Activated naive CD8-positive, alpha-beta T cell treated with anti-CD3 and anti-CD28 coated beads, Interleukin-2, amount 50 U/mL, for 24 hours (primary cell): ENCODE measurements around the gene SEMA7A.
A peak's percentile ranks its signal among the peaks of the same experiment; 100 is the strongest.

Experiments used
- ATAC-seq: fragments of 150-1000 bp; cut with Tn5 transposase; one replicate; pipeline ENCODE4 v1.10.0; 2021
- DNase-seq: peaks from one replicate; pipeline ENCODE4 v3.0.0; 2021
- H3K27ac Mint-ChIP-seq: one replicate; pipeline ENCODE4 v1.8.0; 2021; ENCODE audit warnings: mild to moderate bottlenecking, mixed read lengths
- H3K27me3 Mint-ChIP-seq: one replicate; pipeline ENCODE4 v1.8.0; 2021; ENCODE audit warnings: mixed read lengths
- H3K36me3 Mint-ChIP-seq: one replicate; pipeline ENCODE4 v1.8.0; 2021; ENCODE audit warnings: low read depth, mixed read lengths
- H3K4me1 Mint-ChIP-seq: one replicate; pipeline ENCODE4 v1.8.0; 2021; ENCODE audit warnings: mixed read lengths
- H3K4me3 Mint-ChIP-seq: one replicate; pipeline ENCODE4 v1.8.0; 2021; ENCODE audit warnings: mild to moderate bottlenecking, moderate library complexity, mixed read lengths
- H3K9me3 Mint-ChIP-seq: one replicate; pipeline ENCODE4 v1.8.0; 2021; ENCODE audit warnings: mixed read lengths

Gene SEMA7A

DNA sequence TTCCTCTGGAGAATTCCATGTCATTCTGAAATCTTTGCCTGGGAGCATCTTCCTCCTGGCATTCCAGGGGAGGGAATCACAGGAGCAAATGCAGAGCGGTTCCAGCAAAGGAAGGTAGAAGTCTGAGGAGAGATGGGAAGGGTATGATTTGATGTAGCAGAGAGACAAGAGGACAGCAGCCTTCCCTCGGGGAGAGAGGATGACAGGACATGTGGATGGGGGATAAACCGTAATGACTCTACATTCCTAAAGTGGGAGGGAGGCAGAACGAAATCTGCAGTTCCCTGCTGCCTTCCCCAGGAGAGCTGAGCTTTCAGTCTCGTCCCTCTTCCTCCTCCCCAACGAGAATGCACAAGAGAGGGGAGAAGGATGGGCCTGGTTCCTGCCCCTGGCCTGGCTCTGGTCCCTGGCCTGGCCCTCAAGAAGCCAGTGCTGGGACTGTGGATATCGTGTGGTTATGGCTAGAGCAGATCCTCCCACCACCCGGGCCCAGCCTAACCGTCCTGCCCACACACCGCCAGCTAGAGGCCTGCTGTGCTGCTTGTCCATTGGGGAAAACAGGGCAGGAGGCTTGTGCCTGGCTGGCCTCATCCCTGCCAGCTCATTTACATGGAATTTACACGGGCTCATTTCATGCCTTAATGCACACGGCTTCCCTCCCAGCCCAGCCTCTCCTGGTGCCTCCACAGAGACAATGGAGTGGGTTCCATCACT is 26.6 kb downstream of the SEMA7A start:
- DNase-seq (peak; percentile 23), ATAC-seq (no peak)
- H3K27ac Mint-ChIP-seq = peak overlapping the region; percentile 77
- H3K4me1 Mint-ChIP-seq = peaks cover 60% of the 10 kb centered on the region
- no peak overlapping the region for H3K4me3 Mint-ChIP-seq
- no peaks in the 10 kb centered on the region for H3K9me3 Mint-ChIP-seq
- H3K36me3 Mint-ChIP-seq = peaks cover 31% of the 10 kb centered on the region
- H3K27me3 Mint-ChIP-seq = no peaks in the 10 kb centered on the region

DNA sequence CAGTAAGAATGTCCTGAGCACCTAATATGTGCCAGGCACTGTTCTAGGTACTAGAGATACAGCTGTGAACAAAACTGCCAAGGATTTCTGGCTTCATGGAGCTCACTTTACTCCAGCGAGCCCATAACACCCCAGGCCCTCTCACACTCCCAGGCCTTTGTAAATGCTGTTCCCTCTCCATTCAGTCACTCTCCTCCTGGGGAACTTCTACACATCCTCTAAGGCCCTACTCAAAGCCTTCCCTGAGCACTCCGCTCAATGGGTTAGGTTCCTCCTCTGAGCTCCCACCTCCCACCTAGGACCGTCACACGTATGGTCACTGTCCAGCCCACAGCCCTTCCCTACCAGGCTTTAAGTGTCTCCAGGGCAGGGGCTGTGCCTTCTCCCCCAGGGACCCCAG is 27.2 kb downstream of the SEMA7A start:
- ATAC-seq (no peak), DNase-seq (no peak)
- Mint-ChIP-seq H3K27me3 (no peaks in the 10 kb centered on the region), H3K36me3 (peaks cover 27% of the 10 kb centered on the region), H3K9me3 (no peaks in the 10 kb centered on the region), H3K4me3 (no peak overlapping the region), H3K4me1 (peaks cover 67% of the 10 kb centered on the region), H3K27ac (peak overlapping the region; percentile 77)

DNA sequence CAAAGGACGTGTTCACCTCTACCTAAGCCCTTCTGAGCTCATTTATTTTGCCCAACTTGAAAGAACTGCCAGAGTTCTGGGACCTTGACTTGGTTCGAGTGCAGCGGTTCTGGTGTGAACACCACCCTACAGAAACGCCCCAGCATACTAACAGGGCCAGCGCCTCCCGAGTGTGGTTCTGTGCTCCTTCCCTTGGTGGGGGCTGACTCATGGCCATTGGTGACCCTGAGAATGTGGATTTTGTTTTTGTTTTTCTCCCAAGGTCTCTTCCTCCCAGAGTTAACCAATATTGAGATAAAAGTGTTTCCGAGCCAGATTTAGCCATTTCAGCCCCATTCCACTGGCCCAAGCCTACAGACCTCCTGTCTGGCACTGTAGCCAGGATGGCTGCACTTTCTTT is 27.9 kb downstream of the SEMA7A start:
- no peak for DNase-seq
- Mint-ChIP-seq H3K4me3 (no peak overlapping the region), H3K4me1 (peaks cover 74% of the 10 kb centered on the region), H3K9me3 (no peaks in the 10 kb centered on the region), H3K27me3 (no peaks in the 10 kb centered on the region), H3K27ac (peak overlapping the region; percentile 77), H3K36me3 (peaks cover 25% of the 10 kb centered on the region)
- ATAC-seq = no peak

DNA sequence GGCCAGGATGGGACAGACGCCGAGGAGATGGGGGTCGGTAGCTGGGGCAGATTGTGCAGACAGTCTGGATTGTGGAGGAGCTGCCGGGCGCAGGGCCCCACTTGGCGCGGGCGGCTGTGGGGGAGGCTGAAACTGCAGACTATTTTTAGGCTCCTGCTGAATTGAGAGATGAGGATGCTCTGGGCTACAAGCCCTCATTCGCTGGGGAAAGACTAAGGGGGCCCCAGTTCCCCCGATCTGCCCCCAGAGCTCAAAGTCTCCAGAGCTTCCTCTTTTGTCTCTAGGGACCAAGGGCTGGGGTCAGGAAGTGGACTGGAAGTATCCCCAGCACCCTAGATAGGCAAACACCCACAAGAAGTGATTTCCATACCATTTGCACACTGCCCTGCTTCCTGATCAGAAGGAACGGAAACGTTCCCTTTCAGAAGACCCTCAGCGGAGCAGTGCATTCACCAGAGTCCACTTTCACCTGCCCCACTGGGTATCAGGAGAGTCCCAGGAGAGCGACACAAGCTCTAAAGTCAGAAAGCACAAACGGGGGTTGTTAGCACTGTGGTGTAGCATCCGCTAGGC is 29.7 kb downstream of the SEMA7A start:
- ATAC-seq = no peak
- no peaks in the 10 kb centered on the region for H3K9me3 Mint-ChIP-seq
- H3K4me1 Mint-ChIP-seq = peaks cover 88% of the 10 kb centered on the region
- peak; percentile 54 for DNase-seq
- peaks cover 17% of the 10 kb centered on the region for H3K36me3 Mint-ChIP-seq
- no peaks in the 10 kb centered on the region for H3K27me3 Mint-ChIP-seq
- H3K4me3 Mint-ChIP-seq = peak overlapping the region; percentile 42
- peak overlapping the region; percentile 89 for H3K27ac Mint-ChIP-seq

DNA sequence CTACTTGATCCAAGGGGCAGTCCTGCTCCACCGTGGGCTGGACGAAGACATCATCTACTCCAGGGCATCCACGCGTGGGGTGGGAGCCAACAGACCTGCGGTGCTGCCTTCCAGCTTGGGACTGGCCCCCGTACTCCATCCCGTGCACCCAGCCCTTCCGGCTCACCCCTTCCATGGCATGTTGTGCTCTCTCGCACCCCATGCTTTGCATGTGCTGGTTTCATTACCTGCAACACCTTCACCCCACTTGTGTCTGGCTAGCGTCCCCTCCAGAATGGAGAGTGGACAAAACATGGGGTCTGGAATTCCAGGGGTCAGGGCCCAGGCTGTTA is 30.2 kb downstream of the SEMA7A start:
- Mint-ChIP-seq H3K4me1 (peaks cover 91% of the 10 kb centered on the region), H3K27ac (peak overlapping the region; percentile 89), H3K4me3 (peak overlapping the region; percentile 42), H3K27me3 (no peaks in the 10 kb centered on the region), H3K9me3 (no peaks in the 10 kb centered on the region), H3K36me3 (peaks cover 15% of the 10 kb centered on the region)
- ATAC-seq = no peak
- DNase-seq = no peak

DNA sequence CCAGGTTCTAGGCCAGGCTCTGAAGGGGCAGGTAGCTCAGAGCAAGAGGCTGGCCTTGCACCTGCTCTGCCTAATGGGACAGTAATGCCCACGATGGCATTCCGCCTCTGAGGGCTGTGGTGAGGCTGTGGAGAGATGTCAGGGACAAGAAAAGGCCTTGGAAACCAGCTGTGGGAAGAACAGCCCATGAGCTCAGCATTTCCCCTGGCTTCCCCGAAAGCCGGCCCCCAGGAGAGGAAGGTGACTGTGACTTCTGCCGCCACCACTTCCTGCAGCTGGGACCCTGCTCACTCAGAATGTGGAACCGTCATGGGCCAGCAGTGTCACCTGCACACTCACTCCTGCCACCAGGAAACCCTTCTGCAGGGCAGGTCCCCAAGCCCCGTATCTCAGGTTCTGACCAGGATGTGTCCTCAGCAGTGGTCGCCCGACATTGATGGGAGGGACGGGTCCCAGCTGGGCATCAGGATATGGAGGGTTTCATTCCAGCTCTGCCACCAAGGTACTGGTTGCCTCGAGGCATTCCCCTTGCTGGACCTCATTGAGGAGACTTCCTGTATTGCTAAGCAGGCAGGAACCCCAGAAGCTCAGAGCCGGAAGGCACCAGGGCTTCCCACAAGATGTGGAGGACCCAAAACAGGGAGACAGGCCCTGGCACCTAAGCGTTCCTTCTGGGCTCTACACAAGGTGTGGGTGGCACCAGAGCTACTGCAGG is 30.7 kb downstream of the SEMA7A start:
- ATAC-seq = peak; percentile 80
- Mint-ChIP-seq H3K4me3 (peak overlapping the region; percentile 42), H3K27ac (peak overlapping the region; percentile 89), H3K9me3 (no peaks in the 10 kb centered on the region), H3K27me3 (no peaks in the 10 kb centered on the region), H3K4me1 (peaks cover 92% of the 10 kb centered on the region), H3K36me3 (peaks cover 14% of the 10 kb centered on the region)
- peak; percentile 89 for DNase-seq

DNA sequence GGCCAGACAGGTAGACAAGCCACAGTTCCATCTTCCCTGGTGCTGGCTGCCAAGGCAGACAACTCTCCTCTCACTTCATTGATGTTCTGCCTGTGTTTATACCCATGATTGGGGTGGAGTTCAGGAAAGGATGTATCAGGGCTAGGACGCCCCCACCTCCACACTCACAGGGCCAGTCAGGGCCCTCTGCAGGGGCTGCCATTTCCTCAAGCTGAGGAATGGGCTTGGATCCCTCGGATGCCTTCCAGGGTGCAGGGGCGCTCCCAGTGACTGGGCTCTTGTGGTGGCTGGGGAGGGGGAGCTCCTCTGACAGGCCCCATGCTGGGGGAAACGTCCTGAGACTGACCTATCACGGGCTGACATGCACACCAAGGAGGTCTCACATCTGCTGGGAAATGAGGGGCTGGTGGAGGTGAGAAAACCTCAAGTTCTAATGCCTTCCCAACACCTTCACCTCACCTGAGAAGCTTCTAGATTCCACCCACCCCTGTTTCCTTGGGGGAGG is 31.4 kb downstream of the SEMA7A start:
- ATAC-seq = peak; percentile 14
- H3K27me3 Mint-ChIP-seq = no peaks in the 10 kb centered on the region

DNA sequence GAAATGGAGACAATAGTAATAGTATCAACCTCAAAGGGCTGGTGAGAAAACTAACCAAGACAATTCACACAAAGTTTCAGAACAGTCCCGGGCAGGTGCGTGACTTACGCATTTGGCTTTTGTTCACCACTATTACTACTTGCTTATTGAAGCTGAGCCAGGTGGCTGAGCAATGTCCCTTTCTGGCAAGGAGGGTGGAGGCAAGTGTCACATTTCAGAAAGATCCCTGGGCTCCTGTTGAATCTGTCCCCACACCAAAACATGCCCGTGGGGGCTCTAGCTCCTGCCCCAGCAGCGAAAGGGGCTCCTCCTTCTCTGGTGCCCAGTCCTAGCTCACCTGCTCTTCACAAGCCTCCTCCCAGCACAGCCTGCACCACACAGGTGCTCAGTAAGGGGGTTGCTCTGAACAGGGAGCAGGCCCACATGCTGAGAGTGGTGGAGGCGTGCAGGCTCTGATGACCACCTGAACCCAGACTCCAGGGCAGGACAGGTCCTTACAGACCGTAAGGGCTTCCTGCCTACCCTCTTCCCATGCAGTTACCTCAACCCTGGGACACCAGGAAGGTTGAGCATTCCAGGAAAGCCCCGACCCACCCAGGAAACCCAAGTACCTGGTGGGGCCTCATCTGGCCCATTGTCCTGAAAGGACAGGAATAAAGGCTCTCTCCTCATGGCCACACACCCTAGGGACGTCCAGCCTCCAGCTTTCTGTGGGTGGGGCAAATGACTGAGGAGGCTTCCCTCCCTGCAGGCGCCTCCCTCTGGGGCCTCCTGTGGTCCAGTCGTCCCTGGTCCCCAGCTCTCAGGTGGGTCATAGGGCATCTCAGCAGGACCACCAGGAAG is 32.6 kb downstream of the SEMA7A start:
- ATAC-seq (no peak), DNase-seq (peak; percentile 34)
- no peaks in the 10 kb centered on the region for H3K27me3 Mint-ChIP-seq
- peak overlapping the region; percentile 42 for H3K4me3 Mint-ChIP-seq
- H3K9me3 Mint-ChIP-seq = no peaks in the 10 kb centered on the region
- peak overlapping the region; percentile 89 for H3K27ac Mint-ChIP-seq
- H3K36me3 Mint-ChIP-seq = peaks cover 12% of the 10 kb centered on the region
- peaks cover 97% of the 10 kb centered on the region for H3K4me1 Mint-ChIP-seq

More for the DNA sequence above, 31.4 kb downstream of the SEMA7A start:
- peaks cover 14% of the 10 kb centered on the region for H3K36me3 Mint-ChIP-seq
- H3K4me3 Mint-ChIP-seq = peak overlapping the region; percentile 42
- peaks cover 94% of the 10 kb centered on the region for H3K4me1 Mint-ChIP-seq
- no peaks in the 10 kb centered on the region for H3K9me3 Mint-ChIP-seq
- H3K27ac Mint-ChIP-seq = peak overlapping the region; percentile 89
- peak; percentile 54 for DNase-seq

DNA sequence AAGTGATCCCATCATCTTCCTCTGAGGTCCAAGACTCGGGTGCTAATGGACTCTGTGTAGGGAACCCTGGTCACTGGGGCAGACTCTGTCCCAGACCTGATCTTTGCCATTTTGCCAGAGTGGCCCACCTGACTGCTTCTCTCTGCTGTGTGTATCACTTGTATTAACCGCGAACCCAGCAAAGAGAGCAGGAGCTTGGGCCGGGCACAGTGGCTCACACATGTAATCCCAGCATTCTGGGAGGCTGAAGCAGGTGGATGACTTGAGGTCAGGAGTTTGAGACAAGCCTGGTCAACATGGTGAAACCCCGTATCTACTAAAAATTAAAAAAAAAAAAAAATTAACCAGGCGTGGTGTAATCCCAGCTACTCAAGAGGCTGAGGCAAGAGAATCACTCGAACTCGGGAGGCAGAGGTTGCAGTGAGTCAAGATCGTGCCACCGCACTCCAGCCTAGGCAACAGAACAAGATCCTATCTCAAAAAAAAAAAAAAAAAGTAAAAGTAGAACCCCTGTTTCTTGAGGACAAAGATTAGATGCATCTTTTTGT is 33.4 kb downstream of the SEMA7A start:
- peaks cover 9% of the 10 kb centered on the region for H3K36me3 Mint-ChIP-seq
- no peak for ATAC-seq
- H3K4me3 Mint-ChIP-seq = peak overlapping the region; percentile 42
- H3K4me1 Mint-ChIP-seq = peaks cover 98% of the 10 kb centered on the region
- H3K27ac Mint-ChIP-seq = peak overlapping the region; percentile 89
- H3K27me3 Mint-ChIP-seq = no peaks in the 10 kb centered on the region
- no peaks in the 10 kb centered on the region for H3K9me3 Mint-ChIP-seq
- peak; percentile 48 for DNase-seq

DNA sequence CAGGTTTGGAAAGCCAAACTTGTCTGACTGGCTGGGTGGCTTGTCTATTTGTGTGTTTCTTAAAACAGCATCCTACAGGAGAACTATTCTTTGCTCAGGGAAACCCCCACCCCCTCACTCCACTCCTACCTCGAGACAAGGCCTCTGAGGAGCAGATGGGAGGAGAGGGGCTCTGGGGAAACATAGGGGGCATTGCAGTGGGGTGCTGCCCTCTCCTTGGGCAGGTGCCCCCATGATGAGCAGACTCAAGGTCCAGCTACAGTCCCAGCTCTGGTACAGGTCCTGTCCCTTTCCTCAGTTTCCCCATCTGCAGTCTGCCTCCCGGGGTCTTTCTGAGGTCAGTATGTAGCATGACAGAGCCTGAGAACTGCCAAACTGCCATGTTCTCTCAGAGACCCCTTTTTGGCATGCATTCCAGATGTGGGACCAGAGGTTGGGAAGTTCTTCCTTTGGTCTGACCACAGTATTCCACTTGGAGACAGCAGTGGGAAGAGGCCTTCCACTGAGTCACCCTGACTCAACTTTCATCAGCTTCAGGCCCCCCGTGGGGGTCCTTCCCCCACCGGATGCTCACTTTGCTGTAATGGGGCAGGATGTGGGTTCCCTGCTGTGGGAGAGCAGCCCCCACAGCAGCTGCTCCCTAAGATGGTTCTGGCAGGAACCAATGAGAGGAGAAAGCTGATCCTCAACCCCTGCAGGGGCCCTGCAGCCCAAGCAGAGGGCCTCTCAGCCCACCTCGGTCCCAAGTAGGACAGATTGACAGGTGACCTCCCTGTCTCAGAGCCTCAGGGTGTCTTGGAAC is 34.0 kb downstream of the SEMA7A start:
- peak; percentile 21 for ATAC-seq
- H3K9me3 Mint-ChIP-seq = no peaks in the 10 kb centered on the region
- peak overlapping the region; percentile 89 for H3K27ac Mint-ChIP-seq
- H3K4me3 Mint-ChIP-seq = peak overlapping the region; percentile 42
- H3K36me3 Mint-ChIP-seq = peaks cover 8% of the 10 kb centered on the region
- peak; percentile 74 for DNase-seq
- H3K4me1 Mint-ChIP-seq = peaks cover 99% of the 10 kb centered on the region
- H3K27me3 Mint-ChIP-seq = no peaks in the 10 kb centered on the region

DNA sequence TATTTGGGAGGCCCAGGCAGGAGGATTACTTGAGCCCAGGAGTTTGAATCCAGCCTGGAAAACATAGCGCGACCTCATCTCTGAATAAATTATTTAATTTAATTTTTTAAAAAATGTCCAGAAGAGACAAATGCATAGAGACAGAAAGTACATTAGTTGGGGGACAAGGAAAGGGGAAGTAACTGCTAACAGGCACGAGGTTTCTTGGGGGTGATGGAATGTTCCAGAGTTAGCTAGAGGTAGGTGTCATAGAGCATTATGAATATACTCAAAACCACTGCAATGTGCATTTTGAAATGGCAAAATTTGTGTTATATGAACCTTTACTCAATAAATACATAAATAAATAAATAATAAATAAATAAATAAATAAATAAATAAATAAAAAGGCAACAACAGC is 34.7 kb downstream of the SEMA7A start:
- ATAC-seq = no peak
- H3K36me3 Mint-ChIP-seq = peaks cover 4% of the 10 kb centered on the region
- peak overlapping the region; percentile 66 for H3K4me3 Mint-ChIP-seq
- peak overlapping the region; percentile 89 for H3K27ac Mint-ChIP-seq
- peaks cover 99% of the 10 kb centered on the region for H3K4me1 Mint-ChIP-seq
- DNase-seq = no peak
- H3K27me3 Mint-ChIP-seq = no peaks in the 10 kb centered on the region
- H3K9me3 Mint-ChIP-seq = no peaks in the 10 kb centered on the region

DNA sequence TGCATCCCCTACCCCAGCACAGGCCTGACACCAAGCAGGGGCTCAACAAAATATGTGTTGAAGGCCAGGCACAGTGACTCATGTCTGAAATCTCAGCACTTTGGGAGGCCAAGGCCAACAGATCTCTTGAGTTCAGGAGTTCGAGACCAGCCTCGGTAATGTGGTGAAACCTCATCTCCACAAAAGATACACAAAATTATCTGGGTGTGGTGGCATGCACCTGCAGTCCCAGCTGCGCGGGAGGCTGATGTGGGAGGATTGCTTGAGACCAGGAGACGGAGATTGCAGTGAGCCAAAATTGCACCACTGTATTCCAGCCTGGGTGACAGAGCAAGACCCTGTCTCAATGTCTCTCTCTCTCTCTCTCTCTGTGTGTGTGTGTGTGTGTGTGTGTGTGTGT is 35.6 kb downstream of the SEMA7A start:
- ATAC-seq (no peak), DNase-seq (peak; percentile 34)
- peak overlapping the region; percentile 89 for H3K27ac Mint-ChIP-seq
- H3K9me3 Mint-ChIP-seq = no peaks in the 10 kb centered on the region
- H3K36me3 Mint-ChIP-seq = peaks cover 10% of the 10 kb centered on the region
- H3K27me3 Mint-ChIP-seq = no peaks in the 10 kb centered on the region
- H3K4me1 Mint-ChIP-seq = peaks cover 99% of the 10 kb centered on the region
- peak overlapping the region; percentile 66 for H3K4me3 Mint-ChIP-seq

DNA sequence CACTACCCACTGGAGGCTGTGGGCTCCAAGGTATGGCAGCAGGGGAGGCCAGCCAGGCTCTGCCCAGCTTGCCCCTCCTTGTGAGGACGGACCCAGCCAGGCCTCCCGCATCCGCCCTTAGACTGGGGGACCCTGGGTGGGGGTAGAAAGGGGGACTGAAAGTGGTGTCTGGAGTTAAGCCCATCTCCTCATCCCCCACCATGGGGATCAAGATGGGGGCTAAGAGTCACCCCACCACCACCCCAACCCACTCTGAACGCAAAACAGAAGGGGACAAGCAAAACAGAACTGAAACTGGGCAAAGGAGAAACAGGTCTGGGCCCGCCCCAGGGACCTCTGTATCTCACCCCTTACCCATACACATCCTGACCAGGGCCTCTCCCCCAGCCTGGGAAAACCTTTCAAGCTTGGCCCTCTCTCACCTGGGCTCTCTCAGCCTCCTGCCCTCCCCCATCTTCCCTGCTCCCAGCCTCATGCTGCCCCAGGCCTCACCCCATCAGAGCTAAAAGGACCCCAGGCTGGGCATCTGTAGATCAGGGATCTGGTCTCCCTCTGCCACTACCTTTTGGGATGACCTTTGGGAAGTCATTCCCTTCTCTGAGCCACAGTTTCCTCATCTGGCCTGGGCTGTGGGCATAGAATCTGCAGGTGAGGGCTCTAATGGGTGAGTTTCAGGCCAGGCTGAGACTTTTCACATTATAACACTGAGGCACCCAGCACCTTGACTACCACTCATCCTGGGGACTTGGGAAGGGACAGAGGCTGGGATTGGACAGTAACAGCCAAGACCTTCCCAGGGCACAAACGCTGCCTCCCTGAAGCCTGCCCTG is 36.3 kb downstream of the SEMA7A start:
- ATAC-seq = no peak
- peak overlapping the region; percentile 66 for H3K4me3 Mint-ChIP-seq
- DNase-seq = peak; percentile 42
- peaks cover 10% of the 10 kb centered on the region for H3K36me3 Mint-ChIP-seq
- peak overlapping the region; percentile 89 for H3K27ac Mint-ChIP-seq
- H3K4me1 Mint-ChIP-seq = peaks cover 99% of the 10 kb centered on the region
- H3K9me3 Mint-ChIP-seq = no peaks in the 10 kb centered on the region
- H3K27me3 Mint-ChIP-seq = no peaks in the 10 kb centered on the region
